ENCODE results near the gene BANP.
"Not testable (repeated sequence)": the region's sequence is repeated elsewhere in the genome, so short reads cannot be mapped to it uniquely, and the experiment has no call there.

The BANP gene

DNA sequence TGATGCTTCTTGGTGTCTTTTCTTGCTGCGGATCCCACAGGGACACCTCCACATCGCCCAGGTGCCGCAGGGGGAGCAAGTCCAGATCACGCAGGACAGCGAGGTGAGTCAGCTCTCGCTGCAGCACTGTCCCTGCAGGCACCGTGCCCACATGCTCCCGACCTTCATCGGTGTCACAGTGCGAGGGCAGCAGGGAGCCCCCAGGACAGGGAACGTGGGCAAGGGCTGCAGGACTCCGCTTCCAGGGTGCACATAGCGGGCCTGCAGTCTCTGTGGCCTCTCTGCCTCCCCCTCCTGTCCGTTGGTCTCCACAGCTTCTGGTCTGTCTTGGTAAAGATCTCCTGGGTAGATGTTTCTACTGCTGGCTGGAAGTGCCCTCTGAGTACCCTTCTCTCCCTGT, 84.1 kb downstream of the BANP start:
- DNase-seq: no peak

DNA sequence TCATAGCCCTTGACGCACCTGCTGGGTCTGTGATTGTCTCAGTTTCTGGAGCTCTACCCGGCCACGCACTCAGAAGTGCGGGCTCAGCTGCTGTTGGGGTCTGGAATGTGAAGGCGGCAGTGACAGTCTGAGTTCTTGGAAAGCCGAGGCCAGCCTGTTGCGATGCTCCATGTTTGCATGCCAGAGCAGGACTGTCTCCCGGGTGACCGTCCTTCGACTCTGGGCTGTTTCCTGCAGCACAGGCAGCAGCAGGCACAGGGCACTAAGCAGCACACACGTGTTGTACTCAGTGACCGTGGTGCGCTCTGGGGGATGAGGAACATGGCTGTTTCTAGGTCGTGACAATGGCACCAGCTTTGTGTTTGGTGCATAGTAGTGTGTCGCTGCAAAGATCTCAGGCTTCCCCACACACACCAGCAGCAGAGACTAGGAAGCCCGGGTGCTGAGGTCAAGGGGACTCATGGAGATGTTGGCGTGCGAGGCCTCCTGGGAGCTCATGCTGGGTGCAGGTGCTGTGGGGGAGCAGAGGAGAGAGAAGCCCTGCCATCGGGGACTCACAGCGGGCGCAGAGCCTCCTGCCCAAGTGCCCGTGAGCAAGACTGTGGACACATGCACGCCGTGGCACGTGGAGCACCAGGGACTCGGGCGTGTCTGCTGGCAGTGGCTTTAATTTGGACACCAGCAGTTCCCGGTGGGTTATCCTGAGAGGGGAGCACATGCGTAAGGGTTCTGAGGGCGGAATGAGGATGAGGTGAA, 84.8 kb downstream of the BANP start:
- DNase-seq: not testable (repeated sequence)

GRCh38 chr16:88036640-88036996, 85.4 kb downstream of the BANP start:
- not testable (repeated sequence) for DNase-seq

DNA sequence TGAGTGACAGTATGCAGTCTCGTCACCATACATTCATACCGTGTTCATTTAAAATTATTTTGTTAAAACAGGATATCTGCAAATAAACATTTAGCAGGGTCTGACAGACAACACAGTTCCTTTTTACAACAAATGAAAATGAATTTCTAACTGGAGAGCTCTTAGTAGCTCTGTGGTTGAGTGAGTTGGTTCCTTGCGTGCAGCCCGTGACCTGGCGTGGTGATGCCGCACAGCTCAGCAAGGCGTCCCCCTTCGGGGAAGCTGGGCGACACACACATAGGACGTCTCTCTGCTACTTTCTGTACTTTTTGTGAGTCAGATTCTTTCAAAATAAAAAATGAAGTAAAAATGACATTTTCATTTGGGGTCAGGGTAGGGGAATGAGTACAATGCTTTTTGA, 86.1 kb downstream of the BANP start:
- not testable (repeated sequence) for DNase-seq

- not testable (repeated sequence) for DNase-seq
Observed at GRCh38 chr16:88037876-88038525, 86.8 kb downstream of the BANP start.

DNA sequence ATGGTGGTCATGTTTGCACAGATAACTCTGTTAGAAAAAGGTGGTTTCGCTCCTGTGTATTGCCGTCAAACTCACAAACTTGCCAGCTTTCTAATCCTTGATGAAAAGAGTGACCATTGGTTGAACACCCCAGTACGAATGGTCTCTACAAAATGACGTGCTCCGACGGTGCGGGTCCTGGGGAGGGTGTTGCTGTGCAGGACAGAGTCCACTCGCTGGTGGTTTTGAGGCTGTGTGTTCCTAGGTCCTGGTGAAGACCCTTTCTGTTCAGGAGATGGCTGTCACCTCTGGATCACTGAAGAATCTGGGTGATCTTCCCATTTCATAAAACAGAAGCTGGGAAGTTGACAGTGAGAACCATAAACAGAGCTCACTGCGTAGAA, 87.3 kb downstream of the BANP start:
- DNase-seq: not testable (repeated sequence)

- DNase-seq: no peak
Observed at GRCh38 chr16:88039591-88039990, 88.4 kb downstream of the BANP start.

DNA sequence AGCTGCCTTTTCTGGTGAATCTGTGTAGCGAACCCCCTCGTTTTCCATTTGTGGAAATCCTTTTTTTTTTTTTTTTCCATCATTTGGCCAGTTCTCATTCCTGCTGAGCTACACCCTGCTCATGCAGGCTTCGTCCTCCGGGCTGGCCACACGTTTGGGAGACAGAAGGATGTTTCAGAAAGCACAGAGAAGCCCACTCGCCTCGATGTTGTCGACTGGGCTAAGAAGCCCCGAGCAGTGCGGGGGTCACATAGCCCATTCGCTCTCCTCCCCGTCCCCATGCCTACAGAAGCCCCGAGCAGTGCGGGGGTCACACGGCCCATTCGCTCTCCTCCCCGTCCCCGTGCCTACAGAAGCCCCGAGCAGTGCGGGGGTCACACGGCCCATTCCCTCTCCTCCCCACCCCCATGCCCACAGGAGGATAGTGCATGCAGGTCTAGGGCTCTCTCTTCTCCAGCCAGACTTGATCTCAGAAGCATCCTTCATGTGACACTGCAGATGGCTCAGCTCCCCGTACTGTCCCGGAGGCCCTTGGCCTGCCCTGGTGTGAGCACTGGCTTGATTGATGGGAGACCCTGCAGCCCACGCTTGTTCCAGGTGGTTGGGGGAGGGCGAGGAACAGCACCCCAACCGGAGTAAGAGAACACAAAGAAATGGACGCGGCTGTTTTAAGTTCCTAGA, 89.1 kb downstream of the BANP start:
- not testable (repeated sequence) for DNase-seq

DNA sequence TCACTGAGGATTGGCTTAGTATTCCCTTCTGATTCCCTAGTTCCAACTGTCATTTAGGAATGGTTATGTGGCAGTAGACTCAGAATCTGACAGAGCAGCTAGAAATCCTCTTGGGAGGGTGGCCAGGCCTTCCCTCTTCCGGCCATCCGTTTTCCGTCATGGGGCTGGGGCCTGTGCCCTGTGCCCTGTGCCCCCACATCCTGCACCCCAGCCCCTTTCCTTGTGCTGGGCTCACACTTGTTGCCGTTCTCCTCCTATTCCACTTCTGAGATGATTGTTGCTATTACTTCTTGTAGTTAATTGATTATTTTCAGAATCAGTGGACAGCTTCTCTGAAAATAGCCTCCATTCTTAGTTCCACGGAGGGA, 89.6 kb downstream of the BANP start:
- not testable (repeated sequence) for DNase-seq

DNA sequence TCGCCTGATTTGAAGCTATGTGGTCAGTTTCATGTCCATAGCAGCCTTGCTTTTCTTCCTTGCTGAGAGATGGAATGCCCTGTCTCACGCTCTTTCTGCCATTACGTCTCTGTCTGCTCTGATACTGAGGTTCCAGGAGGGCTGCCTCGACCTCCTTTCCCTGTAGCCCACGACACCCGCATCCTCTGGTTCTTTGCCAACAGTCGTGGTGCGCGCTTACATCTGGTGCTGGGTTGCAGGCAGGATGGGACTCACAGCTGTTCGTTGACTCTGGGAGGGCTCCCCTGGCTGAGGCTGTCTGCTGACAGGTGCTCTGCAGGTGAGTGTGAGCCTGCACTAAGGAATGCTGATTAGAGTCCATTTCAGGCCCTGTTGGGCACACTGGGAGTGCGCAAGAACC, 90.3 kb downstream of the BANP start:
- DNase-seq: not testable (repeated sequence)

DNA sequence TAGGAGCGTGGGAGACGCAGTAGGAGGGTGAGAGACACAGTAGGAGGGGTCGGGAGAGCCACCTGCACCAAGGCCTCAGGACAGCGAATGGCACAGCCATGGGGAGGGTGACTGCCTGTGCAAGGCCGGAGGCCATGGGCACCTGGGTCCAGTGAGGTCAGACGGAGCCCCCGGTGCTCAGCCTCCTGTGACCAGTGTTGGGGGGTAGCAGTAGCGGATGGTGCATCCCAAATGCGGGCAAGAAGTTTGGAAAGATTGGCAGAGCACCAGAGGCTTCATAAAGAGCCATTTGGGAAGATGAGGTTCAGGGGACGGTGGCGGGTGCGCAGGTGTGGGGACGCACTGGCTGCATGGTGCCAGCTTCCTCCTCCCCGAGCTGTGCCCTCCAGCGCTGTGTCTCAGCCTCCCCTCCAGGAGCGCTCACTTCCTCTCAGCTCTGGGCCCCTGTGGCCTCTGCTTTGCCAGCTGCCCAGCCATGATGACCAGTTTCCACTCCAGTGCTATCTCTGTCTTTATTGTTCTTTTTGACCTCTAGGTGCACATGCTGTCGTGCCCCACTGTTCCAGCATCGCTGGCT, 90.8 kb downstream of the BANP start:
- DNase-seq: not testable (repeated sequence)

DNA sequence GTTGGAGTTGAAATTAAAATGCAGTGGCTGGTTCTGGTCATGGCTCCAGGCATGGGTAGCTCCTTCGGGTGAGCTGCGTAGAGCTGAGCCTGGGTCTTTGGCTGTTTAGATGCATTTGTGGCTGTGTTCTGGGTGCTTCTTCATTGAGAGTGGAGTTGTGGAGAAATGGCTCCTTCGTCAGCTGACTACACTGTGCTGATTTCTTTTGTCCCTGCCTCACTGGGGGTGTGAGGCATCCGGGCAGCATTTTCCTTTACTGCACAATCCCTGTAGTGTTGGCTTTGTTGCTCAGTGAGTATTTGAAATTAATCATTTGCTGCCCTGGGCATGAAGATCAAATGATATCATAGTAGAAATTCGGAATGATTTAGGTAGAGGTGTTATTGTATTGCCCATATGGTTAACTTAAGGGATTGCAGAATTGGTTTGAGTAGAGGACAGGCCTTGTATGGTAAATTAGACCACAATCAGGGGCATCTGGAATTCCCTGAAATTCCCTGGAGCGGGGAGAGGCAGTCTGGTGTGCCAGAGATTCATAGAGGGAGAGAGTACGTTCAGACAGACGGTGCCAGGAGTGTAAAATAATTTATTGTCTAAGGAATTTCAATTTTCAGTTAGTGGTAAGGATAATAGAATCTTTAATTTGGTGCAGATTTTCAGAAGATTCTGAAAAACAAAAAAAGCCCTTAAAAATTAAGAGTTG, 92.1 kb downstream of the BANP start:
- DNase-seq: not testable (repeated sequence)

DNA sequence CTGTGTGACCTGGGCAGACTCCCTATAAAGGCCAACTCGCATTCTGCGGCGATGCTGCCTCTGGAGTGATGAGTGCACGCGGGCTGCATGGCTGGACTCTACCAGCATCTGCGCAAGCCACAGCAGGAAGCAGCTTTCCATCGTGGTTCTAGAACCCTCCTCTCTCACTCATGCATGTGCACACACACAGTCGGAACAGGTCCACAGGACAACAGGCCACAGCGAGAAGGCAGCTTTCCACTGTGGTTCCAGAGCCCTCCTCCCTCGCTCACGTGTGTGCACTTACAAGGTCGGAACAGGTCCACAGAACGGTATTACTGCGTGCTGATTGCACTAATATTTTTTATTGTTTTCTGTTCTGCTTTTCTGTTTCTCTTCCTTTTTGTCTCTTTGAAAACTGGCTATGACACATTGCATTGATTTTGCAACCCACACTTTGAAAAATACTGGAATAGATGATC, 92.9 kb downstream of the BANP start:
- DNase-seq: not testable (repeated sequence)

DNA sequence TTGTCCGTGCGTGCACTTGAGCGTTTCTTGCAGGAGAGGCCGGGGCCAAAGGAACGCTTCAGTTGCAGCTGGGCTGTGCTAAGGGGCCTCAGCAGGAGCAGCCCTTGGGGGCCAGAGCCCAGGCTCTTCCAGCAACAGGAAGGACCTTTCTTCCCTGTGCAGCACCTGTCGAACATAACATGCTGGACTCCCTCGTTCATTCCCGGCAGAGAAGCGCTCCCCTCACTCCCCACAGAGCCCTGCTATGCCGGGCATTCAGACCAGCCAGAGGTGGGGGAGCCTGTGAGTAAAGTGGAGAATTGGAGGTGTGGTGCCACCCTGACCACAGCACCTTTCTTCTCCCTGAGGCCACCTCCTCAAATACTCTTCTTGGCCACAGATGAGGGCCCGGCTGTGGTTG, 94.1 kb downstream of the BANP start:
- not testable (repeated sequence) for DNase-seq

- no peak for DNase-seq
Observed at GRCh38 chr16:88045820-88046303, 94.6 kb downstream of the BANP start.

GRCh38 chr16:88047462-88047861, 96.2 kb downstream of the BANP start:
- DNase-seq: no peak

- no peak for DNase-seq
Observed at GRCh38 chr16:88048985-88049384, 97.8 kb downstream of the BANP start.

GRCh38 chr16:88049561-88050545, 98.6 kb downstream of the BANP start:
- DNase-seq: no peak

DNA sequence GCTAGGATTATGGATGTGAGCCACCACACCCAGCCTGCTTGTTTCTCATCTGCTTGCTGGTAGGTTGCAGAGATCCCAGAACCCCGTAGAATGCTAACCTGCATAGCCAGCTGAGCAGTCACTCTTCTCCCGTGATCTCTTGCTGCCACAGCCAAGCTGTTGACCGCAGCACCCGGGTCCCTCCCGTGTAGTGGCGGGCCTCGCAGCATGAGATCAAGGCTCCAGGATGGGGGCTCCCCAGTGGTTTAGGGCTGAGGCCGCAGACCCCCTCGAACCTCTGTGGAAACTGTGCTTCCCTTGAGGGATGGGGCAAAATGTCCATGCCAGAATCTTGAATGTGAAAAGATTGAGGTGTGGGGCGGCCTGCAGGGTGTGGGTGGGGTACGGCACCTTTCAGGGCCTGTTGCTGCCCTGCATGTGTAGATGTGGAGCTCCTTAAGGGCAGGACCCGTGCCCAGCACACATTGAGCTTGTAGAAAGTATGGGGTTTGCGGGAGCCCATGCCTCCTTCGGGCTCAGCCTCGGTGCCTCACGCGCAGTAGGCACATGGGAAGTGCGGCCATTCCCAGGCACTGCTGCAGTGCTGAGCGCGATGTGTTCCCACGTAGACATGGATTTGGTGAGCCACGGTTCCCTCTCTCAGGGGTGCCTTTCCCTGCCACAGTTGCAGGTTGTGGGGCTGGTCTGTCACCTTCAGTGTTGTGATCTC, 99.9 kb downstream of the BANP start:
- no peak for DNase-seq

- no peak for DNase-seq
Observed at GRCh38 chr16:88052661-88053060, 101.4 kb downstream of the BANP start.

DNA sequence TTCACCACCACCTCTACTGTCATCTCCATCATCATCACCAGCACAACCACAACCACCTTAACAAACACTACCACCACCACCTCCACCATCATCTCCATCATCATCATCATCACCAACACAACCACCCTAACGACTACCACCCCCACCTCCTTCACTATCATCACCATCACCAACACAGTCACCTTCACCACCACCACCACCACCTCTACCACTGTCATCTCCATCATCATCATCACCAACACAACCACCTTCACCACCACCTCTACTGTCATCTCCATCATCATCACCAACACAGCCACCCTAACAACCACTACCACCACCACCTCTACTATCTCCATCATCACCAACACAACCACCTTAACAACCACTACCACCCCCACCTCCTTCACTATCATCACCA, 102.2 kb downstream of the BANP start:
- DNase-seq: not testable (repeated sequence)

Data from activated CD4-positive, alpha-beta T cell treated with anti-CD3 and anti-CD28 coated beads for 1 hour (primary cell).